Astrocyte (in vitro differentiated cells and primary cell): ENCODE results near the gene KIF24. TPM values are rescaled to one million over a fixed set of nuclear protein-coding genes. Genes with fewer than 3 reads are reported as not detected.
A peak's percentile ranks its signal among the peaks of the same experiment; 100 is the strongest.
"Not testable (repeated sequence)": the region's sequence is repeated elsewhere in the genome, so short reads cannot be mapped to it uniquely, and the experiment has no call there.

Experiments used
- DNase-seq: peaks from one replicate; pipeline ENCODE4 v3.0.0-alpha.2; 2010; ENCODE audit warnings: low read depth
- FAIRE-seq: peaks from 2 replicates; lab custom pipeline; 2011; peaks lifted over from hg19 to GRCh38; lab: Jason Lieb, UNC
- H2AFZ ChIP-seq: 2 replicates; pipeline ENCODE4 v1.6.0; 2012; ENCODE audit warnings: low read depth, low read length, inconsistent platforms
- H3K27ac ChIP-seq: 2 replicates; pipeline ENCODE4 v1.5.1; 2011; ENCODE audit warnings: low read depth, low read length, inconsistent platforms
- H3K27me3 ChIP-seq: 2 replicates; pipeline ENCODE4 v1.6.0; 2011; ENCODE audit warnings: low read length, inconsistent platforms; ENCODE audit not compliant: insufficient read depth
- H3K36me3 ChIP-seq: 2 replicates; pipeline ENCODE4 v1.5.1; 2011; ENCODE audit warnings: low read length, inconsistent platforms; ENCODE audit not compliant: insufficient read depth
- H3K4me1 ChIP-seq: 2 replicates; pipeline ENCODE4 v1.5.1; 2011; ENCODE audit warnings: low read length, inconsistent platforms; ENCODE audit not compliant: insufficient read depth
- H3K4me2 ChIP-seq: 2 replicates; pipeline ENCODE4 v1.6.0; 2012; ENCODE audit warnings: low read length, inconsistent platforms
- H3K4me3 ChIP-seq: 2 replicates; pipeline ENCODE4 v1.5.1; 2011; ENCODE audit warnings: low read depth, mild to moderate bottlenecking, low read length, inconsistent platforms; ENCODE audit not compliant: insufficient read depth
- H3K79me2 ChIP-seq: 2 replicates; pipeline ENCODE4 v1.6.0; 2012; ENCODE audit warnings: mild to moderate bottlenecking, low read length, inconsistent platforms; ENCODE audit not compliant: insufficient read depth
- H3K9ac ChIP-seq: 2 replicates; pipeline ENCODE4 v1.6.0; 2012; ENCODE audit warnings: mild to moderate bottlenecking, low read length, inconsistent platforms
- H3K9me3 ChIP-seq: 2 replicates; pipeline ENCODE4 v1.5.1; 2012; ENCODE audit warnings: low read depth, mild to moderate bottlenecking, low read length, inconsistent platforms; ENCODE audit not compliant: insufficient read depth
- H4K20me1 ChIP-seq: 2 replicates; pipeline ENCODE4 v1.6.0; 2012; ENCODE audit warnings: low read length, inconsistent platforms; ENCODE audit not compliant: insufficient read depth
- H3K27ac Mint-ChIP-seq: one replicate; pipeline ENCODE4 v1.8.0; 2021; ENCODE audit warnings: mild to moderate bottlenecking, mixed read lengths; ENCODE audit not compliant: unreplicated experiment
- H3K27me3 Mint-ChIP-seq: one replicate; pipeline ENCODE4 v1.8.0; 2021; ENCODE audit warnings: low read depth, mixed read lengths; ENCODE audit not compliant: unreplicated experiment
- H3K36me3 Mint-ChIP-seq: one replicate; pipeline ENCODE4 v1.8.0; 2021; ENCODE audit warnings: low read depth, mixed read lengths; ENCODE audit not compliant: unreplicated experiment
- H3K4me1 Mint-ChIP-seq: one replicate; pipeline ENCODE4 v1.8.0; 2021; ENCODE audit warnings: low read depth, mixed read lengths; ENCODE audit not compliant: unreplicated experiment
- H3K4me3 Mint-ChIP-seq: one replicate; pipeline ENCODE4 v1.8.0; 2021; ENCODE audit warnings: mild to moderate bottlenecking, moderate library complexity, mixed read lengths; ENCODE audit not compliant: unreplicated experiment
- H3K9me3 Mint-ChIP-seq: one replicate; pipeline ENCODE4 v1.8.0; 2021; ENCODE audit warnings: mild to moderate bottlenecking, mixed read lengths; ENCODE audit not compliant: unreplicated experiment
- CTCF ChIP-seq: IDR thresholded peaks from 2 replicates; pipeline ENCODE4 v1.5.1; 2011; ENCODE audit warnings: low read depth, mild to moderate bottlenecking, inconsistent platforms, low read length, moderate library complexity; ENCODE audit not compliant: insufficient read depth
- EZH2 ChIP-seq: IDR thresholded peaks from 2 replicates; pipeline ENCODE4 v1.6.1; 2012; ENCODE audit warnings: mild to moderate bottlenecking, low read length, inconsistent platforms; ENCODE audit not compliant: insufficient read depth
- total RNA-seq: library from RNA; stranded (reverse); gene quantifications from 2 replicates; pipeline ENCODE4 v1.2.1, GENCODE V29; 2021

Gene KIF24
- total RNA-seq, 1 donor from 2014 or later, result 0.86 TPM

DNA sequence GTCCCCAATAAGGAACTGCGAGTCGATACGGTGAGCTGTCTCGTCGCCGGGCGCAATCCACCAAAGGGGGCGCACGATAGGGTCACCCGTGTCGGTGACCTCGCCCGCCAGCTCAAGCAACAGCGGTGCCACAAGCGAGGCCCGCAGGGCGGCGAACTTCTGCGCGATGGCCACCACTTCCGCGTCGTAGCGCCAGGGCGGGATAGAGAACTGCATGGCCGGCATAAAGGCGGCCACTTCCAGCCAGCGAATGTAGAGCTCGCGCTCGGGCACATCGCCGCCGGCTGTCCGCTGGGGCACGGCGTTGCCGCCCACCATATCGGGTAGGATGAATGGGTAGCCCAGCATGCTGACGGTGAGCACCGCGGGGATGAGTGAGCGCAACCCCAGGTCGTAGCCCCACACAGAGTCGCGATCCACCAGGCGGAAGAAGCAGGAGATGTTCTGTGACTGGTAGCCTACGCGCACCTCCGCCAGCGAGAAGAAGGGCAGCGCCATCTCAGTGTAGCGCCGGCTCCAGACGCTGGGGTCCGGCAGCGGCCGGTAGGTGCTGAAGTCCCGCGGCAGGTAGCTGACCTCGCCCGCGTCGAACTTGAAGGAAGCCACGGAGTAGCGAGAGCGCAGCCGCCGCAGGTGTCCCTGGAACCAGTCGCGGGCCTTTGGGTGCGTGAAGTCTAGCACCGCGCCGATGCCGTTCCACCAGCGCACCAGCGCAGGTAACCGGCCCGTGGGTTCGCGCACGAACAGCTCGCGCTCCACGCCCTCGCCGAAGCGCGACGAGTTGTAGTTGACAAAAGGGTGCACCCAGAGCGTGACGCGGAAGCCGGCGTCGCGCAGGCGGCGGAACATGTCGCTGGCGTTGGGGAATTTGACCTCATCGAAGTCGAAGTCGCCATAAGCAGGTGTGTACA is 42.2 kb upstream of the KIF24 start:
- peaks cover under 1% of the 10 kb centered on the region for H3K4me1 ChIP-seq
- H3K27me3 ChIP-seq, result no peaks in the 10 kb centered on the region
- no peak overlapping the region for H3K27ac ChIP-seq
- H3K36me3 Mint-ChIP-seq, result peaks cover 35% of the 10 kb centered on the region
- no peaks in the 10 kb centered on the region for H3K79me2 ChIP-seq
- DNase-seq, result no peak
- H3K27me3 Mint-ChIP-seq, result peaks cover 3% of the 10 kb centered on the region
- no peak overlapping the region for H3K4me3 ChIP-seq
- FAIRE-seq, result no peak
- no peaks in the 10 kb centered on the region for H4K20me1 ChIP-seq
- H3K36me3 ChIP-seq, result no peaks in the 10 kb centered on the region
- peaks cover 15% of the 10 kb centered on the region for H3K9me3 ChIP-seq
- H3K4me3 Mint-ChIP-seq, result no peak overlapping the region
- TF ChIP-seq CTCF (no peak), EZH2 (no peak)
- H2AFZ ChIP-seq, result no peak overlapping the region
- H3K27ac Mint-ChIP-seq, result no peak overlapping the region
- H3K4me1 Mint-ChIP-seq, result peaks cover 8% of the 10 kb centered on the region
- H3K9me3 Mint-ChIP-seq, result peaks cover 19% of the 10 kb centered on the region
- H3K9ac ChIP-seq, result no peak overlapping the region
- H3K4me2 ChIP-seq, result peak overlapping the region; percentile 58

DNA sequence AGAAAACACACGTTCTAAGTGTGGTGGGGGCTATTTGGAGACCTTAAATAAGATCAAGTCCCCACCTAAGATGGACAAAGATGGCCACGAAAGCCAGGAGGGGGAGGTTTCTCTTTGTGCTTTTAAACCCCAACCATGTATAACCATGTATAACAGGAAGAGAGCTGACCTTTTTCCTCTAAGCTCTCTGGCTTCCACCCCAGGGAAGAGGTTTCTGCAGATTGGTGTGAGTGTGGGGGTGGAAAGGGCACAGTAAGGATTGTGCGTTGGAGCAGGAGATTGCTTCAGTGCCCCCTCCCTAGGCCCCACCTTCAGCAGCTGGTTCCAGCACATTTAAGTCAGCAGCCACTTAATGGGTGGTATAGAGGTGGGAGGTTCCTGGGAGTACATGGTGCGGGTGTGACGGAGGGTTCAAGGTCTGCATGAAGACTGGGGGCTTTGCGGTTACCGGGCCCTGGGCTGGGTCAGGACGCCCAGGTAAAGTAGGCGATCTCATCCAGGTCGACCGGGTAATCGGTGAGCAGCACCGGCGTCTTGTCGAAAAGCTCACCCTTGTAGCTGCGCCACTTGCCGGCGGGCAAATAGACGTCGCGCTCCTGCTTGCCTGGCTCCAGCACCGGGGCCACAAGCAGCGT is 41.4 kb upstream of the KIF24 start:
- Histone ChIP-seq H3K27me3 (no peaks in the 10 kb centered on the region), H3K4me1 (no peaks in the 10 kb centered on the region), H4K20me1 (no peaks in the 10 kb centered on the region), H3K9me3 (peaks cover 15% of the 10 kb centered on the region), H2AFZ (no peak overlapping the region), H3K9ac (no peak overlapping the region), H3K79me2 (no peaks in the 10 kb centered on the region), H3K4me3 (no peak overlapping the region), H3K27ac (no peak overlapping the region), H3K36me3 (no peaks in the 10 kb centered on the region), H3K4me2 (peak overlapping the region; percentile 58)
- Mint-ChIP-seq H3K4me1 (peaks cover 3% of the 10 kb centered on the region), H3K27ac (no peak overlapping the region), H3K36me3 (peaks cover 35% of the 10 kb centered on the region), H3K9me3 (peaks cover 19% of the 10 kb centered on the region), H3K4me3 (no peak overlapping the region), H3K27me3 (peaks cover 3% of the 10 kb centered on the region)
- DNase-seq (no peak), FAIRE-seq (no peak)
- no peak for TF ChIP-seq CTCF
- no peak for TF ChIP-seq EZH2

DNA sequence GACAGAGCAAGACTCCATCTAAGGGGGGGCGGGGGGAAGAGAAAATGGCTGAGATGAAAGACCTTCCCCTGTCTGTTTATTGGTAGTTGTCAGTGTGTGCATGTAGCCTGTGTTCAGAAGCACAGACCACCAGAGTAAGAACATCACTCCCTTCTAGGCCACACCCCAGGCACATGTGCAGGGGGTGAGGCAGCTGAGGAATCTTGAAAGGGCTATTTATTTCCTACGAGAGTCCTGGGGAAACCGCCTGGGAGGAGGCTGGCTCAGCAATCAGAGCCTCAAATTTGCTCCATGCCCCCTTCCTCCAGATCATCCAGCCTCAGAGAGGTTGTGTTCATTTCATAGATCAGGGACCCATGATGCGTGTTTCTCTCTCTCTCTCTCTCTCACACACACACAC is 40.6 kb upstream of the KIF24 start:
- Histone ChIP-seq H3K27ac (no peak overlapping the region), H3K4me3 (no peak overlapping the region), H3K9me3 (peaks cover 15% of the 10 kb centered on the region), H3K27me3 (no peaks in the 10 kb centered on the region), H4K20me1 (no peaks in the 10 kb centered on the region), H3K9ac (no peak overlapping the region), H3K36me3 (no peaks in the 10 kb centered on the region), H3K4me2 (no peak overlapping the region), H3K79me2 (no peaks in the 10 kb centered on the region), H3K4me1 (no peaks in the 10 kb centered on the region), H2AFZ (no peak overlapping the region)
- H3K27ac Mint-ChIP-seq, result no peak overlapping the region
- peaks cover 35% of the 10 kb centered on the region for H3K36me3 Mint-ChIP-seq
- H3K4me3 Mint-ChIP-seq, result no peak overlapping the region
- FAIRE-seq (no peak), DNase-seq (no peak)
- no peaks in the 10 kb centered on the region for H3K4me1 Mint-ChIP-seq
- TF ChIP-seq EZH2, result no peak
- TF ChIP-seq CTCF, result no peak
- peaks cover 4% of the 10 kb centered on the region for H3K27me3 Mint-ChIP-seq
- H3K9me3 Mint-ChIP-seq, result peaks cover 19% of the 10 kb centered on the region

DNA sequence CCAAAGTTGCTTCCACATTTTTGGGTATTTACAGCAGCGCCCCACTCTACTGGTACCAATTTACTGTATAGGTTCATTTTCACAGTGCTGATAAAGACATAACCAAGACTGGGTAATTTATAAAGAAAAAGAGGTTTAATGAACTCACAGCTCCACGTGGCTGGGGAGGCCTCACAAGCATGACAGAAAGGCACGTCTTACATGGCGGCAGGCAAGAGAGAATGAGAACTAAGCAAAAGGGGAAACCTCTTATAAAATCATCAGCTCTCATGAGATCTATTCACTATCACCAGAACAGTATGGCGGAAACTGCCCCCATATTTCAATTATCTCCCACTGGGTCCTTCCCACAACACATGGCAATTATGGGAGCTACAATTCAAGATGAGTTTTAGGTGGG is 39.7 kb upstream of the KIF24 start:
- not testable (repeated sequence) for H3K4me2 ChIP-seq, H3K27ac ChIP-seq, H3K4me3 Mint-ChIP-seq, H4K20me1 ChIP-seq, H2AFZ ChIP-seq, H3K4me1 Mint-ChIP-seq, FAIRE-seq, H3K27me3 Mint-ChIP-seq, H3K27me3 ChIP-seq, H3K27ac Mint-ChIP-seq, H3K4me1 ChIP-seq, H3K9ac ChIP-seq, DNase-seq, H3K4me3 ChIP-seq, H3K79me2 ChIP-seq, H3K36me3 ChIP-seq
- peaks cover 35% of the 10 kb centered on the region for H3K36me3 Mint-ChIP-seq
- peaks cover 19% of the 10 kb centered on the region for H3K9me3 Mint-ChIP-seq
- H3K9me3 ChIP-seq, result peaks cover 15% of the 10 kb centered on the region
